Loucy (cell line): ENCODE measurements around the gene ABCG1.

Experiments used
- EZH2phosphoT487 ChIP-seq: fragments of 200-600 bp; IDR thresholded peaks from 2 replicates; pipeline ENCODE4 v1.6.1; 2018; ENCODE audit warnings: antibody characterized with exemption, mild to moderate bottlenecking, moderate library complexity, borderline replicate concordance
- TF ChIP-seq, protein P1 (sequence below): fragments of 200-600 bp; sonication (generic); conservative IDR thresholded peaks from 2 replicates; pipeline ENCODE4 v1.5.1; 2014; ENCODE audit warnings: mild to moderate bottlenecking, antibody characterized with exemption, low read length

- TF ChIP-seq, protein P1, sequence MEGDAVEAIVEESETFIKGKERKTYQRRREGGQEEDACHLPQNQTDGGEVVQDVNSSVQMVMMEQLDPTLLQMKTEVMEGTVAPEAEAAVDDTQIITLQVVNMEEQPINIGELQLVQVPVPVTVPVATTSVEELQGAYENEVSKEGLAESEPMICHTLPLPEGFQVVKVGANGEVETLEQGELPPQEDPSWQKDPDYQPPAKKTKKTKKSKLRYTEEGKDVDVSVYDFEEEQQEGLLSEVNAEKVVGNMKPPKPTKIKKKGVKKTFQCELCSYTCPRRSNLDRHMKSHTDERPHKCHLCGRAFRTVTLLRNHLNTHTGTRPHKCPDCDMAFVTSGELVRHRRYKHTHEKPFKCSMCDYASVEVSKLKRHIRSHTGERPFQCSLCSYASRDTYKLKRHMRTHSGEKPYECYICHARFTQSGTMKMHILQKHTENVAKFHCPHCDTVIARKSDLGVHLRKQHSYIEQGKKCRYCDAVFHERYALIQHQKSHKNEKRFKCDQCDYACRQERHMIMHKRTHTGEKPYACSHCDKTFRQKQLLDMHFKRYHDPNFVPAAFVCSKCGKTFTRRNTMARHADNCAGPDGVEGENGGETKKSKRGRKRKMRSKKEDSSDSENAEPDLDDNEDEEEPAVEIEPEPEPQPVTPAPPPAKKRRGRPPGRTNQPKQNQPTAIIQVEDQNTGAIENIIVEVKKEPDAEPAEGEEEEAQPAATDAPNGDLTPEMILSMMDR: no peak
- no peak for TF ChIP-seq EZH2phosphoT487
These were observed 13.4 kb downstream of the ABCG1 start for GRCh38 chr21:42232176-42232825.
